NCI-H82 (cell line): ENCODE measurements around the gene HOGA1.
"Not testable (repeated sequence)": the region's sequence is repeated elsewhere in the genome, so short reads cannot be mapped to it uniquely, and the experiment has no call there.

Source experiments
- DNase-seq: peaks from one replicate; lab custom pipeline; 2025; lab: John Stamatoyannopoulos, UW

HOGA1 gene

GRCh38 chr10:97584060-97584797 lies at the start of gene HOGA1:
Gene HOGA1, plus strand, starts transcription at chr10:97584389. Its CDS starts 315 bp downstream, at chr10:97584704.
- DNase-seq: peak; percentile 61

GRCh38 chr10:97534746-97535367 lies 49.3 kb upstream of the HOGA1 start:
- DNase-seq: peak; percentile 57

DNA sequence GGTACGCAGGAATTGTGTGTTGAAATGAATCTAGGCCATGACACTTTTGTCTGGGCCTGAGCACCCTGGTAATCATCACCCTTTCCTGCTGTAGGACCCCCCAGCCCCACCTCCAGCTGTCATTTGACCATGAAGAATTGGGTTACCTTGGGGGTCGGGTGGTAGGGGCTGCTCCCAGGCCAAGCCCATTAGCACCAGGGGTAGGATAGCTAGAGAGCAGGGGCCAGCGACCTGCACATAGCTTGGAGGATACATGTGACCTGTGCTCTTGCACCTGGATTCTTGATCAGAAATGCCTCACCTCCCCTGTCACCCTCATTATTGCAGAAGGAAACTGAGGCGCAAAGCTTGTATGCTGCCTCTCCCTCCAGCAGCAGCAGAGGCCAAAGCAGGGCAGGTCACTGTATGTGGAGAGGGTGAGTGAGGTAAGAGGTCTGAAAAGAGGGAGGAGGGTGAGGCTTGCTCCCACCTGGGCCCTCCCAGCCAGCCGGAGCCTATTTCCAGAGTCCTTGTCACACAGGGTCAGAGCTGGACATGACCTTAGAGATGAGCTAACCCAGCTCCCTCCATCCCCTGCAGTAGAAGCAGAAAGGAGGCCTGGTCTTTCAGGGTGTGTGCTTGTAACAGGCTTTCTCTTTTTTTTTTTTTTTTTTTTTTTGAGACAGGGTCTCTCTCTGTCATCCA lies 46.9 kb upstream of the HOGA1 start:
- no peak for DNase-seq

GRCh38 chr10:97538411-97538810 lies 45.8 kb upstream of the HOGA1 start:
- DNase-seq: no peak

DNA sequence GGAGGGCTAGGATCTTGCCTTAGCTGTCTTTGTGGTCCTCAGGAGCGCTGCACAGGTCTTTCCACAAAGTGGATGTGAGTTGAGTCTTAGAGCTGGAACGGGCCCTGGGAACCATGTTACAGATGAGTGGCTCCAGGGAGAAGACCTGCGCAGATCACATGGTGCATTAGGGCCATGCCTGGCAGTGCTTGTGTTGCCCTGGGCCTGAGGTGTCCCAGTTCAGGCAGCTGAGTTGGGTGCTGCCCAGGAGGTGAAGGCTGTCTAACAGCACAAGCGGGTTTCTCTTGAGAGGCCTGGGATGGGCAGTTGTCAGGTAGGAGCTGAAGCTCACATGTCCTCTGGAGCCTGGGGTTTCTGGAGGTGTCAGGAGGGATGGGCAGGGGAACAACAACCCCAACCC lies 45.4 kb upstream of the HOGA1 start:
- DNase-seq: no peak

DNA sequence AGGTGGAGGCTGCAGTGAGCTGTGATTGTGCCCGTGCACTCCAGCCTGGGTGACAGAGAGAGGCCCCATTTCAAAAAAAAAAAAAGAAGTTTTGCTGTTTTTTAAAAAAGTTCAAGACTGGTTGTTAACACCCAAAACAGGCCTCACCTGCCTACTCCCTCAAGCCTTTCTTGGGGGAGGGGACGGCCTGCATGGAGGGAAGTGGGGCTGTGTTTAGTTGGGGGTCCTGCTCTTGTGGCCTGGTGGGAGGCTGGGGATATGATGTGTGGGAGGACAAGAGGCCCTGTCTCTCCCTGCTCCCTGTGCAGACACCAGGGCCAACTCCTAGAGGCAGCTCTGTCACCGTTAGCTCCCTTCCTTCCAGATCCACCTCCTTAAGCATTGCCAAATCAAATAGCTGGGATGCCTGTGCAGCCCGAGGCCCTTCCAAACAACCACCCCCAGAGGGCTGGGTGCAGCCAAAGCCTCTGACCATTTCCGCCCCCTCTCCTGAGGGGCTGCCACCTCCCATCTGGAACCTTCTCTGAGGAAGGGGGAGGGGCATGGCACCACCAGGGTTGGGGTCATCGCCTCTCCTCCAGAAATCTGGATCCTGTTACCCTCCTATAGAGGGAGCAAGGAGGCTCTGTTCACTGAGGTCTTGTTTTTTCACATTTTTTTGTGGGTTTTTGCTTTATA lies 44.5 kb upstream of the HOGA1 start:
- no peak for DNase-seq

DNA sequence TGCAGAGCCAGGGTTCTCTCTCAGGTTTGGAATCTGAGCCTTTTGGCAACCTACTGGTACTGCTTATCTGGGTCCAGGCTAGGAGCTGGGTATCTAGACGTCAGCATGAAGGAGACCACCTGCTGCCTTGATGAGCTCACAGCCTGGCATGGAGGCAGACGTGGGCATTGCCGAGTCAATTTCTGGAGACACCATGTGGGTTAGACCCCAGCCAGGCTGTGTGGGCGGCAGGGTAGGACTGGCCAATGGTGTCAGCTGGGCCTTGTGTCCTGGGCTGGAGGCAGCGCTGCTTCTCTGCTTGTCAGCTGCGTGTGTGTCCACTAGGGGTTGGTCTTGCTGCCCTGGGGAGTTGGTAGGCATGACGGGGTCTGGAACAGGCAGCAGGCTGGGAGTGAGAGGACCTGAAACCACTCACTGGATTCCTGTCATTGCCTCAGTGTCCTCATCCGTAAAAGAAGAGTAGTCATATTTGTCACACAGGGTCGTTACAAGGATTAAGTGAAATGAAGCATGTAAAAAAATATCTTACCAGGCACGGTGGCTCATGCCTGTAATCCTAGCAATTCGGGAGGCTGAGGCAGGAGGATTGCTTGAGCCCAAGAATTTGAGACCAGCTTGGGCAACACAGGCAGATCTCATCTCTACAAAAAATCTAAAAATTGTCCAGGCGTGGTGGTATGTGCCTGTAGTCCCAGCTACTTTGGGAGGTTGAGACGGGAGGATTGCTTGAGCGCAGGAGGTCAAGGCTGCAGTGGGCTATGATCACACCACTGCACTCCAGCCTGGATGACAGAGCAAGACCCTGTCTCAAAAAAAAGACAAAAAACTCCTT lies 43.3 kb upstream of the HOGA1 start:
- no peak for DNase-seq

DNA sequence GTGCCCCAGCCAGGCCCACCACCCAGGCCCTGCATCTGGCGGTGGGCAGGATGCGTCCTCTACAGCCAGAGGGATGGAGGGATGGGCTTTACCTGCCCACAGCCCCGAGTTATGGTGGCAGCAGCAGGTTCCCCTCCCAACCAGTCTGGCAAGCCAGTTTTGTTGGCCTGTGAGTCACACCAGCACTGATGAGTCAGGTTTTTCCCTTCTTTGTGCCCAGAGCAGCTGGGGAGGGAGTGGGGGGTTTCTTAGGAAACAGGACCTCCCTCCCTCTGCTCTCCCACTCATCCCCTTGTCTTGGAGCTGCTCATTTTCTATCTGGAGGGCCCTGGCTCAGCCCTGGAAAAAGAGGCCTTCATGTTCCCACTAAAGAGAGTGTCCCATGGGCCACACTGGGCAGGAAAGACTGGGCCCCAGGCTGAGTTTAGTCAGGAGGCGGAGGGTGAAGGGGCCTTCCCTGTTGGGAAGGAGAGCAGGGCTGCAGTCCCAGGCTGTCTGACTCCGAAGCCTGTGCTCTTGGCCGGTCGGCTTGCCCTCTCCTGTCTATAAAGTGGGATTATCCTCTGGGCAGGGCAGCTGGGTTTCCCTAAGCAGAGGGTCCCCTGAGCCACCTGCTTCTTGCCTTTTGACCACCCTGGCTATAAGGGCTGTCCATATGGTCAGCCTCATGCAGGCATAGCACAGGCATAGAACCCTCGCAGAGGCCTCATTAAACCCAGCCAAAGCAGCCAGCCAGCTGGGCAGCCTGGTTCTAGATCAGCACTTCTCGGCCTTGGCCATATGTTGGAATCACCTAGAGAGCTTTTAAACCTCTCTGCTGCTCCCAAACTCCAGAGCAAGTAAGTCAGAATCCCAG lies 41.8 kb upstream of the HOGA1 start:
- peak; percentile 73 for DNase-seq

DNA sequence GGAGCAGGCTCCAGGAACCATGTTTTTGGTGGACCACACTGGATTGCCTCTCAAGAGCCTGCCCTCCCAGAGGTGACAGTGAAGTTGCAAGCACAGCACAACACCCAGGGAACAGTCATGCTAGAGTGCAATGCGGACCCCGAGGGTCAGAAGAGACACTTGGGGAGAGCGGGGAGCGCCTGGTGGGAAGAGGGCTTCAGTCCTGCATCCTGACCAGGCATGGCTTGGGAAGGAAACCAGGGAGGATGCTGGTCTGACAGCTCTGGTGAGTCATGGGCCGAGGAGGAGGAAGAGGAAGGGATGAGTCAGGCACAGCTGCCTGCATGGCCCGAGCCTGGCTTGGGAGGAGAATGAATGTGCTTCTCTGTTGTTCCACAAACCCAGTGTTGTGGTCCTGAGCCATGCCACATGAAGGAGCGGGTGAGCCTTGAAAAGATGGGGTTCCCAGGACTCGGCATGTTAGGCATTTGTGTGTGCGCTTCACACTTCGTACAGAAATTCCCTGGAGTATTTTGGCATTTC lies 41.1 kb upstream of the HOGA1 start:
- DNase-seq: no peak

- no peak for DNase-seq
Measured at GRCh38 chr10:97546456-97547270, 37.5 kb upstream of the HOGA1 start.

GRCh38 chr10:97547271-97547600 lies 37.0 kb upstream of the HOGA1 start:
- no peak for DNase-seq

GRCh38 chr10:97547962-97548361 lies 36.2 kb upstream of the HOGA1 start:
- no peak for DNase-seq

- no peak for DNase-seq
Measured at GRCh38 chr10:97548828-97549455, 35.2 kb upstream of the HOGA1 start.

DNA sequence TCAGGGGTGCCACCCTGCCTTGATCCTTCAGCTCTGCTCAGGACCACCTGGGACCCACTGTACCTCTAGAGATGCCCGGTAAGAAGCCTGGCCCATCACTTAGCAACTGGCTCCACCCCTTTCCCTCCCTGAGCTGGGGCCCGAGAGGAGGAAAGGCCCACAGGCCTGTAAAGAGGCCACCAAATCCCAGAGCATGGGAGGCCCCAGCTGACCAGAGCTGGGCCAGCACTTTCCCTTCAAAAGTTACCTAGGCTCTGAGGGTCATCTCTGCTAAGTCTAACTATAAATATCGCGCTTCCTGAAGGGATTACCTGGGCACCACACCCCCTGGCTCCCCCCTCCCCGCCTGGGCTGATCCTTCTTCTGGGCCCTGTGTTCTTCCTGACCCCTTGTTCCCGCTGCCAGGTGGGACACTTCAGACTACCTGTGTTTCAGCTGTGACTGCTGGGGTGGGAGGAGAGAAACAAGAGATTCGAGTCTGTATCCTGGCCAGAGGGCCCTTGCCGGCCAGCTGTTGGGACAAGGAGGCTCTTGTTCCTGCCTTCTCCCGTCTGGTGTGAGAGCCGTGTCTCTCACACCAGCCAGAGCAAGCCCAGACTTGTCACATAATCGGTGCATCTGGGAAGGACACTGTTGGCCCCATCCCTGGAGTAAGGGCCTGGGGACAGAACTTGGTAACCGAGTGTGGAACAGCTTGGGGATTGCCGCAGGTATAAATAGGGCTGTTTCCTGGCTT lies 34.4 kb upstream of the HOGA1 start:
- no peak for DNase-seq

DNA sequence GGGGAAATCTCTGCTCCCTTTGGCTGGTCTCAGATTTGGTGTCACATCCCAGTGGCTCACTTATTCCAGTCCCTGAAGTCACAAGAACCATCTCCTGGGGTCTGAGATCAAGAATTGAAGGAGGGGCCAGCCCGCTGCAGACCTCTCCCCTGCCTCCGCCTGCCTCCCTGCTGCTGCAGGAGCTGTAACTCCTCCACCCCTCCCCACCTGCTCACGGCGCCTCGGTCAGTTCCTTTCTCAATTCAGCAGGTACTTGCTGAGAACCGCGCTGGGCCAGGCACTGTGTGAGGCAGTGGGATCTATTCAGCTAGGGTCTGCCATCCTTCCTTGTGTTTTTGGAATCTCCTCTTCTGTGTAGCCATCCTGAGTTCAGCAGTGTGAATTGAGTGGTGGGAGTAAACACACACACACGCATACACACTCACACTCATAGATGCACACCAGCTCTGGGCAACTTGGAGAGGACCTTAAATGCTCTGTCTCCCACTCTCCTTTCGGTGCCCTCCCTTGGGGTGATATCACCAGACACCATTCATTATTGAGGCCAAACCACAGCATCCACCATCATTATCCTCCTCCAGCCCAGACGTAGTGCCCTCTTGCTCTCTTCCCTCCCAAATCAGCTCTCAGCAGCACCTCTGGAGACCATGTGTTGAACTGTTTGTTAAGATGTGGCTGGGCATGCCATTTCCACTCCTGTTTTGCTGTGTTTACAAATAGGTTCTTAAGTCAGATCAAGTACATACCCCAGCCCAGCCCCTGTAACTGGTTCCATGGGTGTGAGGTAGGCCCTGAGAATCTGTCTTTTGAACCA lies 33.6 kb upstream of the HOGA1 start:
- DNase-seq: no peak

DNA sequence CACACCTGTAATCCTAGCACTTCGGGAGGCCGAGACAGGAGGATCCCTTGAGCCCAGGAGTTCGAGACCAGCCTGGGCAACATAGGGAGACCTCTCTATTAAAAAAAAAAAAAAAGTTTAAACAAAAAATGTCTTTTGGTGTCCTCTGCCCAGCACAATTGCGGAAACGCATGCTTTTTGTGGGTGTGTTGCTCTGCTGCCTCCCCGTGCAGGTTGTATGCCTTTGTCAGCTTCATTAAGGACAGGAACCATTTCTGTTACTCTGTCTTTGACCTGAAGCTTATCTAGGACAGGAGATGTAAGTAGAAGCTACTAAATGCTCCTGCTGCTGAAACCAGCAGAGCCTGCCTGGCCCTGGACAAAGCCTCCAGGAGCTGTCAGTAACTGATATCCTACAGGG lies 32.9 kb upstream of the HOGA1 start:
- DNase-seq: no peak

- DNase-seq: peak; percentile 70
Measured at GRCh38 chr10:97553575-97554031, 30.6 kb upstream of the HOGA1 start.

- not testable (repeated sequence) for DNase-seq
Measured at GRCh38 chr10:97554336-97554735, 29.9 kb upstream of the HOGA1 start.
